ENCODE data around the gene RAB11FIP5.

Gene RAB11FIP5

DNA sequence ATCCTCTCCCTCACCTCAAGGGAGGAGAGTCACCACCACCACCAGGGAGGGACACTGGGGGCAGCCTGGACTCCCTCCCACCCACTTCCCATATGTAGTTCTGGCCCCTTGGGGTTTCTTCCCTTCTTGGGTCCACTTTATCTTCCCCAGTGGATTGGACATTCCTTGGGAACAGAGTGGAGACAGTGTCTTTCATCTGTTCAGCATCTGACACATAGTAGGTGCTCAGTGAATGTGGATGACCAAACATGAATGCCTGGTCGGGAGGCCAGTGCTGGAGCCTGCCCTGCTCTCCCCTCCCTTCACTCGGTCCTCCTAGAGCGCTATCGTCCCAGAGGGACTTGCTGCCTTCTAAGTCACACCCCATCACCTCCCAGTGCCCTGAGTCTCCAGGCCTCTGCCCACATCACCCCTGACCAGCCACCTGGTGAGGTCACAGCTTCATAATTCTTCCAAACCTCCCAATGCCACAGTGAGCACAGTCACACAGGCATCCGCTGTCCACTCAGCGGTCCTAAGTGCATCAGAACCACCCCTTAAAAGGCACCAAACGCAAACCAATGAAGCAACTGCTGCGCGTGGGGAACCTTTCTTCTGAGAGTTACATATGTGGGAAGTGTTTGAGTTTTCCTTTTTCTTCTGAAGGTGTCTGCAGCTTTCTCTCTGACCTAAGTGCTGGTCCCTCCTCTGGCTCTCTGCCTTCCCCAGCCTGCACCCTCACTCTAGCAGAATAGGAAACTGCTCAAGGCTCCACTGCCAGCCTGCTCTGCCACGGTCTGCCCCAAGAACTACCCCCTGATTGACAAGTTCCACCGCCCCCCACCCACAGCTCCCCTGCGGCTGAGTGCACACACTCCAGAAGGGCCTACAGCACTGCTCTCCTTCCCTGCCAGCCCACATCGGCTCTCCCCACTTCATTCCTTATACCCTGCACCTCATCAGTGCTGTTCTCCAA is 34.0 kb downstream of the RAB11FIP5 start:
- TF ChIP-seq, protein P1, sequence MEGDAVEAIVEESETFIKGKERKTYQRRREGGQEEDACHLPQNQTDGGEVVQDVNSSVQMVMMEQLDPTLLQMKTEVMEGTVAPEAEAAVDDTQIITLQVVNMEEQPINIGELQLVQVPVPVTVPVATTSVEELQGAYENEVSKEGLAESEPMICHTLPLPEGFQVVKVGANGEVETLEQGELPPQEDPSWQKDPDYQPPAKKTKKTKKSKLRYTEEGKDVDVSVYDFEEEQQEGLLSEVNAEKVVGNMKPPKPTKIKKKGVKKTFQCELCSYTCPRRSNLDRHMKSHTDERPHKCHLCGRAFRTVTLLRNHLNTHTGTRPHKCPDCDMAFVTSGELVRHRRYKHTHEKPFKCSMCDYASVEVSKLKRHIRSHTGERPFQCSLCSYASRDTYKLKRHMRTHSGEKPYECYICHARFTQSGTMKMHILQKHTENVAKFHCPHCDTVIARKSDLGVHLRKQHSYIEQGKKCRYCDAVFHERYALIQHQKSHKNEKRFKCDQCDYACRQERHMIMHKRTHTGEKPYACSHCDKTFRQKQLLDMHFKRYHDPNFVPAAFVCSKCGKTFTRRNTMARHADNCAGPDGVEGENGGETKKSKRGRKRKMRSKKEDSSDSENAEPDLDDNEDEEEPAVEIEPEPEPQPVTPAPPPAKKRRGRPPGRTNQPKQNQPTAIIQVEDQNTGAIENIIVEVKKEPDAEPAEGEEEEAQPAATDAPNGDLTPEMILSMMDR (IDR thresholded peaks at IDR 0.05; ENCODE audit: insufficient read depth, low read depth, low read length, missing control alignments), result no peak

DNA sequence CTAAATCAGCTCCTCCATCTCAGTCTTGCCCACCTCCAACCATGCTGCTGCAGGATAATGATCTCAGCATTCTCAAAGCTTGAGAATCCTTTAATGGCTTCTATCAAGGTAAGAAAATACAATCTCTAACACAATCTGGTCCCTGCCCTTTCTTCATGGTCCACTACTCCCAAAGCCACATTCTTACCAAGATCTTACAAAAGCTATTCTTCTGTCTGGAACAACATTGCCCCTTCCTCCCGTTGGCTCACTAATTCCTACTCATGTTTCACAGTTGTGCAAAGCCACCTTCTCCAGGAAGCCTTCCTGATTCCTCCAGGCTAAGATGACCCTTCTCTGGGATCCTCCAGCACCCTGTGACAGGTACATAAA is 35.3 kb downstream of the RAB11FIP5 start:
- no peak overlapping the region for H3K4me3 ChIP-seq (ENCODE audit: low read length)
- TF ChIP-seq, protein P1 (IDR thresholded peaks at IDR 0.05; ENCODE audit: insufficient read depth, low read depth, low read length, missing control alignments), result no peak
- DNase-seq (ENCODE audit: low read depth), result no peak

More for the DNA sequence above, 34.0 kb downstream of the RAB11FIP5 start:
- DNase-seq (ENCODE audit: low read depth), result no peak
- H3K4me3 ChIP-seq (ENCODE audit: low read length), result no peak overlapping the region

DNA sequence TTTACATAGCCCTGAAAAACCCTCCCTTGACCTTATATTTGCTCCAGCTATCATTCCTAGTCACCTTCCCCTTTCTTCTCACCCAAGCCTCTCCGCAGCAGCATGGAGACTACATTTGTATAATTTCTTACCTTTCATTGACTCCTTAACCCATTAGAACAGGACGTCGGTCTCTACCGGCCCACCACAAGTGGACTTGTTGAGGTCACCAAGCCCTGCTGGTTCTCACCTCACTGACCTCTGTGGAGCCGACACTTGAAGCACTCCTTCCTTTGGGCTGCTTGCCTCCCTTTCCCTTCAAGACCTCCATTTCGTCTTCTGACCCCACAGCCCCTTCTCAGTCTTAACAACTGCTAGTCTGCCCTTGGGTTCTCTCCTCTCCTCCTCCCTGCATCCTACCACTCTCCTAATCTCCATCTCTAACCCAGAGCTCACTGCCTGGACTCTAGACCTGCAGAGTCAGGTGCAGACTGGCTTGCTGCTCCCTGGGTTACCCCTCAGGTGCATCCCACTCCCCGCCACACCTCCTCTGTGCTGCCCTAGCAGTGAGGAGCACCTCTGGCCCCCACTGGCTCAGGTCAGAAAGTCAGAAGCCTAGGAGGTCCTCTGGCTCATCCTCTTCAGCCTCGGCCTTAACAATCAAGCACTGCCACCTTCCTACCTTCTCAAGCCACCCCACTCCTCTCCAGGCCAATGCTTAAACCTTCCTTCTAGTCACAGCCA is 35.9 kb downstream of the RAB11FIP5 start:
- no peak for DNase-seq (ENCODE audit: low read depth)
- TF ChIP-seq, protein P1 (IDR thresholded peaks at IDR 0.05; ENCODE audit: insufficient read depth, low read depth, low read length, missing control alignments), result no peak
- H3K4me3 ChIP-seq (ENCODE audit: low read length), result no peak overlapping the region

DNA sequence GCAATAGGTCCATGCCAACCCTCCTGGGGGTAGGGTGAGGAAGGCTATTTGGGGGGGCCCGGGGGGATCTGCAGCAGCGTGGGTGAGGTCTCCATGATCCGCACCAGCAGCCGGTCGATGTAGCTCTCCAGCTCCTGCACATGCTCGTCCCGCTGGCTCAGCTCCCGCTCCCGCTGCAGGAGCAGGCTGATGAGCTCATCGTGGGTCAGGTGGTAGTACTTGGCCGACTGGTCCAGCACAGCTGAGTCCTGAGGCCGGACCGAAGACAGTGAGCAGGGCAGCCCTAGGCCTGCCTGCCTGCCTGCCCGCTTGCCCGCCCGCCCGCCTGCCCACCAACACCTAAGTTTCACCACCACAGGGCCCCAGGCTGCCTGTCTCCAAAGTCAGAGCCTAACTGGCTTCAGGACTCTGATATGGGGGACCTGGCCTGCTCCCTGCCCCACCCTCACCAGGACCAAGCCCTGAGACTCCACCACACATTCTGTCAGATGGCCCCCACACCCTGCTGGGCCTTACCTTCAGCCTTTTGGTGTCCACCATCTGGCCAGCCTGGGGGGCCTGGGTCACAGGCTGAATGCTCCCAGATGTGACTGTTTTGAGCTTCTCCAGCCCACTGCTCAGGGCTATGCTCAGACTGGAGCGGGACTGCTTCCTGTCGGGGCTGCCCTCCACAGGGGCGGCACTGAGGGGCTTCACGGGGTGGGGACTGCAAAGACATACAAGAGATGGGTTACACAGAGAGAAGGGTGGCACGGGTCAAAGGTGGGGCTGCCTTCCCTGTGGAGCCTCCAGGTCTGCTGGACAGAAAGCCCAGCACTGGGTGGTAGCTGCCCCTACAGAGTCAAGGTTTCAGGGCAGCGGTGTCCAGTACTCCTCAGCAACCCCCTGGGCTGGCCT is 37.0 kb downstream of the RAB11FIP5 start:
- DNase-seq (ENCODE audit: low read depth), result peak; percentile 42
- H3K4me3 ChIP-seq (ENCODE audit: low read length), result no peak overlapping the region
- TF ChIP-seq, protein P1 (IDR thresholded peaks at IDR 0.05; ENCODE audit: insufficient read depth, low read depth, low read length, missing control alignments), result no peak

DNA sequence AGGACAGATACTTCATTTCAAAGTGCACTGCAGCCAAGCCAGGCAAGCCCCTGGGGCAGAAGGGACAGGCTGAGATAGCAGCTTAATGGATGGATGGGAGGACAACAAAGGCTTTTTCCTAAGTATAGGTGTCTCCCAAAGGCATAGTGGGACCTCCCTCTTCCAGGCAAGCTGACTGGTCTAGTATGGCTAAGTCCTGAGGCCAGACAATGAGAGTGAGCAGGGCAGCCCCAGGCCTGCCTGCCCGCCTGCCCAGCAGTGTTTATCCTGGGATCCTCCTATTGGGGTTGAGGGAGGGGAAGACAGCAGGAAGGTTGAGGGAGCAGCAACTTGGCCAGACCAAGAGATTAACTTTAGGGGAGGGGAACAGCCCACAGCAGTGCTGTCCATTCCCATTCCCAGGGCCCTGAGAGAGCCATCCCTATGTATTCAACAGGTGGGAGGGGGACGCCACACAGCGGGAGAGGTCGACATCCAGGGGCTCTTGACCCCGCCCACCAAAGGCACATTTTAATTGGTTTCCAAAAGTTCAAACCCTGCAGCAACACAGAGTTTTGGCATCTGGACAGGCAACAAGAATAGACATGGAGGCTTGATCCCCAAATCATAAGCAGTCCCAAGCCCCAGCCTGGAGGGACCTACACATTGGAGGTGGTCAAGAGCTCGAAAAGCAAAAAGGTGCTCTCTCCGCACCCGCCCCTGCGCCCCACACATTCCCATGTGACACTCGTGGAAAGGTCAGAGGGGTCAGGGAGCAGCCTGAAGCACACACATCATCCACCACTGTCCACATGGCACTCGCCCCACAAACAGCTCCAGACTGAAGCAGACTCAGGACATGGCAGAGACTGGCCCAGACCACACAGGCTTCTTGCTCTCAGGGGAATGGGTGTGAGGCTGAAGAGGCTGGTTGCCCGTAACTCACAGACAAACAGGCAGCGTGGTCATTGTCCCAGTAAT is 38.4 kb downstream of the RAB11FIP5 start:
- DNase-seq (ENCODE audit: low read depth), result no peak
- H3K4me3 ChIP-seq (ENCODE audit: low read length), result no peak overlapping the region
- TF ChIP-seq, protein P1 (IDR thresholded peaks at IDR 0.05; ENCODE audit: insufficient read depth, low read depth, low read length, missing control alignments), result no peak
